Esophagus squamous epithelium (tissue), 4 donors: ENCODE measurements around the gene CCK.

Experiments used
- CTCF ChIP-seq, 6 experiments: fragments of 450-650 bp in 4 of 6; fragments of 200-600 bp in 2 of 6; sonication (generic) in 2 of 6; IDR thresholded peaks; one replicate each; pipeline ENCODE4 v1.5.1; 2016 to 2019; ENCODE audit warnings: antibody characterized with exemption in 6 of 6, mild to moderate bottlenecking in 4 of 6, moderate library complexity in 4 of 6
- POLR2A ChIP-seq, 4 donors: fragments of 450-650 bp; IDR thresholded peaks; one replicate each; pipeline ENCODE4 v1.6.1; 2017; ENCODE audit warnings: antibody characterized with exemption in 4 of 4, mild to moderate bottlenecking in 4 of 4, moderate library complexity in 3 of 4

GRCh38 chr3:42254566-42254965 lies 11.4 kb downstream of the CCK start:
- TF ChIP-seq CTCF (IDR thresholded peaks at IDR 0.05), result no peak
- TF ChIP-seq POLR2A (IDR thresholded peaks at IDR 0.05), result no peak
